HG03571 (cell line): Measurements from ENCODE around the gene PLOD3.
A peak's percentile ranks its signal among the peaks of the same experiment; 100 is the strongest.
"Not testable (repeated sequence)": the region's sequence is repeated elsewhere in the genome, so short reads cannot be mapped to it uniquely, and the experiment has no call there.

Experiments used
- ATAC-seq: cut with Tn5 transposase; IDR thresholded peaks from one replicate; pipeline ENCODE4 v1.9.1; 2021; ENCODE audit not compliant: unreplicated experiment

PLOD3 gene

GRCh38 chr7:101217388-101218235, at the start of gene PLOD3, which contains the start of gene ZNHIT1:
PLOD3 (minus strand) TSS chr7:101217581; CDS start chr7:101217274, 307 bp downstream.
ZNHIT1 (plus strand) TSS chr7:101218165; CDS start chr7:101218196, 31 bp downstream.
- ATAC-seq: peak; percentile 60

GRCh38 chr7:101265622-101266516, 48.5 kb upstream of the PLOD3 start:
- no peak for ATAC-seq

GRCh38 chr7:101264102-101264706, 46.8 kb upstream of the PLOD3 start:
- not testable (repeated sequence) for ATAC-seq

- ATAC-seq: no peak
Measured at GRCh38 chr7:101258243-101258731, 40.9 kb upstream of the PLOD3 start.

- ATAC-seq: no peak
Measured at GRCh38 chr7:101255796-101256195, 38.4 kb upstream of the PLOD3 start.

- not testable (repeated sequence) for ATAC-seq
Measured at GRCh38 chr7:101253199-101253598, 35.8 kb upstream of the PLOD3 start.

GRCh38 chr7:101251871-101252659, 34.7 kb upstream of the PLOD3 start:
- peak; percentile 97 for ATAC-seq

- ATAC-seq: no peak
Measured at GRCh38 chr7:101250324-101250723, 32.9 kb upstream of the PLOD3 start.

GRCh38 chr7:101248276-101248675, 30.9 kb upstream of the PLOD3 start:
- no peak for ATAC-seq

- ATAC-seq: no peak
Measured at GRCh38 chr7:101245147-101245668, 27.8 kb upstream of the PLOD3 start.

GRCh38 chr7:101244375-101245146, 27.2 kb upstream of the PLOD3 start, which contains the start of gene FIS1:
FIS1 (minus strand) TSS chr7:101245081; CDS start chr7:101245004, 77 bp downstream.
- peak; percentile 88 for ATAC-seq

- no peak for ATAC-seq
Measured at GRCh38 chr7:101243646-101244374, 26.4 kb upstream of the PLOD3 start.

- no peak for ATAC-seq
Measured at GRCh38 chr7:101241443-101242349, 24.3 kb upstream of the PLOD3 start.

- ATAC-seq: no peak
Measured at GRCh38 chr7:101241015-101241363, 23.6 kb upstream of the PLOD3 start.

- no peak for ATAC-seq
Measured at GRCh38 chr7:101240226-101241014, 23.0 kb upstream of the PLOD3 start.

GRCh38 chr7:101239951-101240220, 22.5 kb upstream of the PLOD3 start:
- no peak for ATAC-seq
